Measurements from ENCODE around the gene PDE7B.

The PDE7B gene

DNA sequence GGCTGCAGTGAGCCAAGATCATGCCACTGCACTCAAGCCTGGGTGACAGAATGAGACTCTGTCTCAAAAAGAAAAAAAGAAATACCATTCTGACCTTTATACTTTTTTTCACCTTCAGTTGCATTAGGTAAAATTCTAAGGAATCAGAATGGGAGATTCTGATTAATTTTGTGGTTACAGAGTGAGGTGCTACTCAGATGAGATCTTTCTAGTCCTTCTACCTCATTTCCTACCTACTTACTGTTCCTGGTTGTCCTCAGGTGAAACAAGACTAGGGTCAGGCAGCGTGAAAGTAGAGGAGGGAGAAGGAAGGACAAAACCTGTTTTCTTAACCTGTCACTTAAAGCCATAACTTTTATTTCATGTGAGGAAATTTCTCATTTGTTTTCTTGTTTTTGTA, 334.9 kb downstream of the PDE7B start (continued):
- TF ChIP-seq, protein P1, sequence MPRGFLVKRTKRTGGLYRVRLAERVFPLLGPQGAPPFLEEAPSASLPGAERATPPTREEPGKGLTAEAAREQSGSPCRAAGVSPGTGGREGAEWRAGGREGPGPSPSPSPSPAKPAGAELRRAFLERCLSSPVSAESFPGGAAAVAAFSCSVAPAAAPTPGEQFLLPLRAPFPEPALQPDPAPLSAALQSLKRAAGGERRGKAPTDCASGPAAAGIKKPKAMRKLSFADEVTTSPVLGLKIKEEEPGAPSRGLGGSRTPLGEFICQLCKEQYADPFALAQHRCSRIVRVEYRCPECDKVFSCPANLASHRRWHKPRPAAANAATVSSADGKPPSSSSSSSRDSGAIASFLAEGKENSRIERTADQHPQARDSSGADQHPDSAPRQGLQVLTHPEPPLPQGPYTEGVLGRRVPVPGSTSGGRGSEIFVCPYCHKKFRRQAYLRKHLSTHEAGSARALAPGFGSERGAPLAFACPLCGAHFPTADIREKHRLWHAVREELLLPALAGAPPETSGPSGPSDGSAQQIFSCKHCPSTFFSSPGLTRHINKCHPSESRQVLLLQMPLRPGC (tag by site-specific recombination; IDR thresholded peaks at IDR 0.05): no peak
- no peak for TF ChIP-seq ZNF658 (tag by site-specific recombination; IDR thresholded peaks at IDR 0.05)
- no peak for TF ChIP-seq ZNF654 (tag by site-specific recombination; IDR thresholded peaks at IDR 0.05; ENCODE audit: low read depth)
- no peak for TF ChIP-seq ZNF404 (tag by site-specific recombination; IDR thresholded peaks at IDR 0.05)
- no peak for TF ChIP-seq TCF7L2 (IDR thresholded peaks at IDR 0.05; ENCODE audit: borderline replicate concordance, low read depth, low read length)
- TF ChIP-seq, protein P2, sequence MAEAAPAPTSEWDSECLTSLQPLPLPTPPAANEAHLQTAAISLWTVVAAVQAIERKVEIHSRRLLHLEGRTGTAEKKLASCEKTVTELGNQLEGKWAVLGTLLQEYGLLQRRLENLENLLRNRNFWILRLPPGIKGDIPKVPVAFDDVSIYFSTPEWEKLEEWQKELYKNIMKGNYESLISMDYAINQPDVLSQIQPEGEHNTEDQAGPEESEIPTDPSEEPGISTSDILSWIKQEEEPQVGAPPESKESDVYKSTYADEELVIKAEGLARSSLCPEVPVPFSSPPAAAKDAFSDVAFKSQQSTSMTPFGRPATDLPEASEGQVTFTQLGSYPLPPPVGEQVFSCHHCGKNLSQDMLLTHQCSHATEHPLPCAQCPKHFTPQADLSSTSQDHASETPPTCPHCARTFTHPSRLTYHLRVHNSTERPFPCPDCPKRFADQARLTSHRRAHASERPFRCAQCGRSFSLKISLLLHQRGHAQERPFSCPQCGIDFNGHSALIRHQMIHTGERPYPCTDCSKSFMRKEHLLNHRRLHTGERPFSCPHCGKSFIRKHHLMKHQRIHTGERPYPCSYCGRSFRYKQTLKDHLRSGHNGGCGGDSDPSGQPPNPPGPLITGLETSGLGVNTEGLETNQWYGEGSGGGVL (tag by site-specific recombination; IDR thresholded peaks at IDR 0.05): no peak

DNA sequence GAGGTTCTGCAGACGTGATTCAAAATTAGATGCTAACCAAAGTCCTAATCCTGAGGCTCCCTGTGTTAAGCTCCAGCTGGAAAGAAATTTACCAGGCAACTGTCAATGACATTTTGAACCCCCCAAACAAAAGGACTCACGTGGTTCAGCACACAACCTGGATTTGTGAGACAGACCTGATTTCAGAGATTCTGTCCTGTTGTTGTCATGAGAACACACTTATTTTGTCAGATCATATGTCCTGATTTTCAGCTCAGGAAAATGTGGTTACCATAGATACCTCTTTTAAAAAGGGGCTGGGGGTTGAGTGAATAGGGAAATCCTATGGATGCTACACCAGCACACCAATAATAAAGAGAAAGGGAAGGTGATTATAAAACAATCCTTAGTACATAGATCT, 337.0 kb downstream of the PDE7B start:
- ChIA-PET POLR2A (no interaction called here), CTCF (no interaction called here)
- no peak overlapping the region for H3K4me3 ChIP-seq (ENCODE audit: low read depth, low read length)
- no peaks in the 10 kb centered on the region for H3K36me3 ChIP-seq (ENCODE audit: control insufficient read depth in 2 of 2, insufficient read depth in 1 of 2, low read length in 2 of 2)
- TF ChIP-seq, protein P3, sequence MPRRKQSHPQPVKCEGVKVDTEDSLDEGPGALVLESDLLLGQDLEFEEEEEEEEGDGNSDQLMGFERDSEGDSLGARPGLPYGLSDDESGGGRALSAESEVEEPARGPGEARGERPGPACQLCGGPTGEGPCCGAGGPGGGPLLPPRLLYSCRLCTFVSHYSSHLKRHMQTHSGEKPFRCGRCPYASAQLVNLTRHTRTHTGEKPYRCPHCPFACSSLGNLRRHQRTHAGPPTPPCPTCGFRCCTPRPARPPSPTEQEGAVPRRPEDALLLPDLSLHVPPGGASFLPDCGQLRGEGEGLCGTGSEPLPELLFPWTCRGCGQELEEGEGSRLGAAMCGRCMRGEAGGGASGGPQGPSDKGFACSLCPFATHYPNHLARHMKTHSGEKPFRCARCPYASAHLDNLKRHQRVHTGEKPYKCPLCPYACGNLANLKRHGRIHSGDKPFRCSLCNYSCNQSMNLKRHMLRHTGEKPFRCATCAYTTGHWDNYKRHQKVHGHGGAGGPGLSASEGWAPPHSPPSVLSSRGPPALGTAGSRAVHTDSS (tag by site-specific recombination; IDR thresholded peaks at IDR 0.05): no peak
- no peak for TF ChIP-seq ZNF510 (tag by site-specific recombination; IDR thresholded peaks at IDR 0.05; ENCODE audit: insufficient replicate concordance)
- no peak for TF ChIP-seq ZNF549 (tag by site-specific recombination; IDR thresholded peaks at IDR 0.05)
- TF ChIP-seq BCL11B (tag by site-specific recombination; IDR thresholded peaks at IDR 0.05; ENCODE audit: low read depth): no peak
- no peak for TF ChIP-seq ZSCAN23 (tag by site-specific recombination; IDR thresholded peaks at IDR 0.05)
- TF ChIP-seq, protein P4, sequence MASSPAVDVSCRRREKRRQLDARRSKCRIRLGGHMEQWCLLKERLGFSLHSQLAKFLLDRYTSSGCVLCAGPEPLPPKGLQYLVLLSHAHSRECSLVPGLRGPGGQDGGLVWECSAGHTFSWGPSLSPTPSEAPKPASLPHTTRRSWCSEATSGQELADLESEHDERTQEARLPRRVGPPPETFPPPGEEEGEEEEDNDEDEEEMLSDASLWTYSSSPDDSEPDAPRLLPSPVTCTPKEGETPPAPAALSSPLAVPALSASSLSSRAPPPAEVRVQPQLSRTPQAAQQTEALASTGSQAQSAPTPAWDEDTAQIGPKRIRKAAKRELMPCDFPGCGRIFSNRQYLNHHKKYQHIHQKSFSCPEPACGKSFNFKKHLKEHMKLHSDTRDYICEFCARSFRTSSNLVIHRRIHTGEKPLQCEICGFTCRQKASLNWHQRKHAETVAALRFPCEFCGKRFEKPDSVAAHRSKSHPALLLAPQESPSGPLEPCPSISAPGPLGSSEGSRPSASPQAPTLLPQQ (tag by site-specific recombination; IDR thresholded peaks at IDR 0.05): no peak
- TF ChIP-seq ZNF596 (tag by site-specific recombination; IDR thresholded peaks at IDR 0.05): no peak
- TF ChIP-seq MYNN (tag by site-specific recombination; IDR thresholded peaks at IDR 0.05; ENCODE audit: borderline replicate concordance): no peak
- no peak for TF ChIP-seq ZNF16 (tag by site-specific recombination; IDR thresholded peaks at IDR 0.05; ENCODE audit: low read depth)
- TF ChIP-seq SCRT1 (tag by site-specific recombination; IDR thresholded peaks at IDR 0.05; ENCODE audit: borderline replicate concordance): no peak
- TF ChIP-seq ZNF121 (tag by site-specific recombination; IDR thresholded peaks at IDR 0.05): no peak
- no peak for TF ChIP-seq ZXDB (tag by site-specific recombination; IDR thresholded peaks at IDR 0.05)
- TF ChIP-seq ZNF707 (tag by site-specific recombination; IDR thresholded peaks at IDR 0.05): no peak
- TF ChIP-seq ZNF843 (tag by site-specific recombination; IDR thresholded peaks at IDR 0.05): no peak
- TF ChIP-seq ZNF404 (tag by site-specific recombination; IDR thresholded peaks at IDR 0.05): no peak
- TF ChIP-seq KLF8 (tag by site-specific recombination; IDR thresholded peaks at IDR 0.05): no peak
- TF ChIP-seq ZNF211 (tag by site-specific recombination; IDR thresholded peaks at IDR 0.05; ENCODE audit: low read depth): no peak
- no peak for TF ChIP-seq HOXC10 (CRISPR knock-in tag; IDR thresholded peaks at IDR 0.05)
- no peak for TF ChIP-seq RBAK (tag by site-specific recombination; IDR thresholded peaks at IDR 0.05)
- no peaks in the 10 kb centered on the region for H3K9me3 ChIP-seq (ENCODE audit: control insufficient read depth, insufficient read depth, low read depth, low read length)
- no peaks in the 10 kb centered on the region for H3K4me1 ChIP-seq (ENCODE audit: control insufficient read depth, insufficient read depth, low read length)
- H3K27ac ChIP-seq (ENCODE audit: extremely low read depth, low read depth, low read length): no peak overlapping the region

Measured in HEK293 (cell line).